Neuronal stem cell (in vitro differentiated cells): ENCODE measurements around the gene COPG2.

Experiments used
- DNase-seq: peaks from one replicate; pipeline ENCODE4 v3.0.0-alpha.2; 2013; ENCODE audit warnings: low spot score
- H2AFZ ChIP-seq: one replicate; pipeline ENCODE4 v1.6.1; 2013; ENCODE audit warnings: mild to moderate bottlenecking, low read length, inconsistent platforms
- H2AK5ac ChIP-seq: 2 replicates; pipeline ENCODE4 v1.6.1; 2013; ENCODE audit warnings: low read depth, mild to moderate bottlenecking, inconsistent platforms, low read length, moderate library complexity, mixed read lengths
- H2BK120ac ChIP-seq: 2 replicates; pipeline ENCODE4 v1.6.1; 2013; ENCODE audit warnings: low read depth, mild to moderate bottlenecking, inconsistent platforms, low read length, moderate library complexity, mixed read lengths
- H2BK12ac ChIP-seq: one replicate; pipeline ENCODE4 v1.6.1; 2013; ENCODE audit warnings: low read length, inconsistent platforms
- H2BK15ac ChIP-seq: 2 replicates; pipeline ENCODE4 v1.6.1; 2013; ENCODE audit warnings: mild to moderate bottlenecking, low read length, inconsistent platforms, mixed read lengths
- H2BK5ac ChIP-seq: one replicate; pipeline ENCODE4 v1.6.1; 2013; ENCODE audit warnings: inconsistent platforms, mild to moderate bottlenecking, low read length, moderate library complexity
- H3K14ac ChIP-seq: one replicate; pipeline ENCODE4 v1.6.1; 2013; ENCODE audit warnings: low read length, inconsistent platforms
- H3K18ac ChIP-seq: 2 replicates; pipeline ENCODE4 v1.6.1; 2013; ENCODE audit warnings: low read length, inconsistent platforms
- H3K23ac ChIP-seq: 2 replicates; pipeline ENCODE4 v1.6.1; 2013; ENCODE audit warnings: low read depth, mild to moderate bottlenecking, mixed read lengths, low read length, inconsistent platforms; ENCODE audit not compliant: poor library complexity
- H3K27ac ChIP-seq: replicated peaks from 3 replicates; pipeline ENCODE4 v1.5.1; 2013; ENCODE audit warnings: low read length, inconsistent platforms
- H3K27me3 ChIP-seq, 3 experiments: 2 replicates each; pipeline ENCODE4 v1.6.1; 2013; ENCODE audit warnings: low read length in 3 of 3, mild to moderate bottlenecking in 2 of 3, inconsistent platforms in 1 of 3, low read depth in 1 of 3, mixed read lengths in 1 of 3, moderate library complexity in 1 of 3; ENCODE audit not compliant: control insufficient read depth in 3 of 3, insufficient read depth in 3 of 3
- H3K36me3 ChIP-seq, 2 donors: replicated peaks in 1 of 2; 2 replicates each; pipeline ENCODE4 v1.6.1; 2013; ENCODE audit warnings: low read length in 2 of 2; ENCODE audit not compliant: control insufficient read depth in 2 of 2, insufficient read depth in 2 of 2
- H3K4ac ChIP-seq: 2 replicates; pipeline ENCODE4 v1.6.1; 2013; ENCODE audit warnings: inconsistent platforms, mild to moderate bottlenecking, low read length, moderate library complexity
- H3K4me1 ChIP-seq, 2 donors: 1 replicate in 1 of 2; 2 replicates in 1 of 2; pipeline ENCODE4 v1.6.1; 2013; ENCODE audit warnings: low read length in 2 of 2, low read depth in 1 of 2; ENCODE audit not compliant: control insufficient read depth in 2 of 2, insufficient read depth in 1 of 2
- H3K4me2 ChIP-seq: one replicate; pipeline ENCODE4 v1.6.1; 2013; ENCODE audit warnings: mild to moderate bottlenecking, low read length, inconsistent platforms; ENCODE audit not compliant: insufficient read depth, poor library complexity, severe bottlenecking
- H3K4me3 ChIP-seq, 2 donors: 2 replicates each; pipeline ENCODE4 v1.5.1; 2013; ENCODE audit warnings: low read length in 2 of 2, mild to moderate bottlenecking in 2 of 2, inconsistent platforms in 1 of 2, moderate library complexity in 1 of 2
- H3K79me1 ChIP-seq: one replicate; pipeline ENCODE4 v1.6.1; 2013; ENCODE audit warnings: low read depth, mild to moderate bottlenecking, inconsistent platforms, low read length, moderate library complexity
- H3K9ac ChIP-seq: one replicate; pipeline ENCODE4 v1.6.1; 2013; ENCODE audit warnings: mild to moderate bottlenecking, low read depth, low read length, inconsistent platforms; ENCODE audit not compliant: poor library complexity
- H3K9me3 ChIP-seq, 2 donors: replicated peaks in 1 of 2; 2 replicates each; pipeline versions ENCODE3 to v1.6.1; 2013; ENCODE audit warnings: low read length in 2 of 2, mild to moderate bottlenecking in 2 of 2, inconsistent platforms in 1 of 2, low read depth in 1 of 2, mixed read lengths in 1 of 2, moderate library complexity in 1 of 2; ENCODE audit not compliant: control insufficient read depth in 2 of 2, insufficient read depth in 1 of 2
- H4K8ac ChIP-seq: one replicate; pipeline ENCODE4 v1.6.1; 2013; ENCODE audit warnings: low read depth, mild to moderate bottlenecking, inconsistent platforms, low read length, moderate library complexity
- H4K91ac ChIP-seq: one replicate; pipeline ENCODE4 v1.6.1; 2013; ENCODE audit warnings: low read length, low read depth, mild to moderate bottlenecking, inconsistent platforms; ENCODE audit not compliant: poor library complexity
- WGBS, 2 donors: extraction: QIAGEN DNeasy Blood & Tissue Kit; methylation state at CpG; one replicate each; pipeline ENCODE4 v1.1.7; 2013; ENCODE audit warnings: missing lambda C conversion rate in 2 of 2, mixed read lengths in 1 of 2; ENCODE audit not compliant: insufficient read length in 2 of 2, insufficient replicate concordance in 1 of 2; ENCODE audit errors: extremely low coverage in 2 of 2; 5-methylcytosine and 5-hydroxymethylcytosine counted together

Gene COPG2

DNA sequence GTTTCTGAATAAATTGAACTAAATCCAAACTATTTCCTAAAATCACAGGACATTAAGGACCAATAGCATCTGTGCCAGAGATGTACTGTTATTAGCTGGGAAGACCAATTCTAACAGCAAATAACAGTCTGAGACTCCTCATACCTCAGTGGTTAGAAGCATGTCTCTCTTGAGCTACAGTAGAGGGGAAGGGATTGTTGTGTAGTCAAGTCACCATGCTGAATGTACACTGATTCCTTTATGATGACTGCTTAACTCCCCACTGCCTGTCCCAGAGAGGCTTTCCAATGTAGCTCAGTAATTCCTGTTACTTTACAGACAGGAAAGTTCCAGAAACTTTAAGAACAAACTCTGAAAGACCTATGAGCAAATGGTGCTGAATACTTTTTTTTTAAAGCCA lies 162.8 kb downstream of the COPG2 start:
- Histone ChIP-seq H3K4me2 (no peak overlapping the region), H2AK5ac (no peak overlapping the region), H3K9ac (no peak overlapping the region), H3K14ac (no peak overlapping the region), H2BK5ac (no peak overlapping the region), H3K9me3 (no peaks in the 10 kb centered on the region), H3K4ac (no peak overlapping the region), H3K4me1 (no peaks in the 10 kb centered on the region), H2AFZ (no peak overlapping the region), H3K27me3 (no peaks in the 10 kb centered on the region), H3K23ac (no peak overlapping the region), H3K18ac (no peak overlapping the region), H2BK15ac (no peak overlapping the region), H3K36me3 (peaks cover 43 to 98% of the 10 kb centered on the region in 2 donors), H2BK12ac (no peak overlapping the region), H3K27ac (no peak overlapping the region), H3K4me3 (no peak overlapping the region), H4K8ac (no peak overlapping the region), H3K79me1 (peaks cover 2% of the 10 kb centered on the region), H4K91ac (no peak overlapping the region), H2BK120ac (no peak overlapping the region)
- DNase-seq = no peak

DNA sequence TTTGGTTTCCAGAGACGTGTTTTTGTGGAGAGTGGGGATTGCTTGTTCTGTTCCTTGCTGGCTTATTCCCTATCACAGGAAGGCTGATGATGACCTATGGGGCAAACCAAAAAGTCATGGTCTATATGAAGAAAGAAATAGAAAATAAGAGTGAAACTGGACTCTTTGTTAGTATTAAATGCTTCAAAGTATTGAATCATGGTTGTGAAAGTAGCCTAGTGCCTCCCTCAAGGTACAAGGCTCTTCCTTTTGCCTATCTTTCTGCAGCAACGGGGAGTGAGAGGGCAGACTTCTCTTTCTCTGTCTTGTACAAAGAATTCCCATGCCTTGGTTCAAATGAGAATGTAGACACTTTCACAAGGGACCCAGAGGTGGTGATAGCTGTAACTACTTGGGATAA lies 167.6 kb downstream of the COPG2 start:
- no peak overlapping the region for H2BK15ac ChIP-seq
- no peaks in the 10 kb centered on the region for H3K4me1 ChIP-seq
- no peak overlapping the region for H2BK120ac ChIP-seq
- H3K9me3 ChIP-seq = no peaks in the 10 kb centered on the region
- no peaks in the 10 kb centered on the region for H3K79me1 ChIP-seq
- no peak overlapping the region for H2AK5ac ChIP-seq
- H3K36me3 ChIP-seq = peaks cover 41 to 98% of the 10 kb centered on the region in 2 donors
- H2BK12ac ChIP-seq = no peak overlapping the region
- no peak overlapping the region for H3K9ac ChIP-seq
- H3K14ac ChIP-seq = no peak overlapping the region
- no peak overlapping the region for H3K4me3 ChIP-seq
- no peak for DNase-seq
- no peak overlapping the region for H4K91ac ChIP-seq
- no peak overlapping the region for H2AFZ ChIP-seq
- H3K18ac ChIP-seq = no peak overlapping the region
- H3K27me3 ChIP-seq = no peaks in the 10 kb centered on the region
- H4K8ac ChIP-seq = no peak overlapping the region
- WGBS, 2 donors = no CpG with 5 or more reads among the region's 2 CpGs
- H3K4me2 ChIP-seq = no peak overlapping the region
- no peak overlapping the region for H3K27ac ChIP-seq
- H3K23ac ChIP-seq = no peak overlapping the region
- no peak overlapping the region for H3K4ac ChIP-seq
- no peak overlapping the region for H2BK5ac ChIP-seq

DNA sequence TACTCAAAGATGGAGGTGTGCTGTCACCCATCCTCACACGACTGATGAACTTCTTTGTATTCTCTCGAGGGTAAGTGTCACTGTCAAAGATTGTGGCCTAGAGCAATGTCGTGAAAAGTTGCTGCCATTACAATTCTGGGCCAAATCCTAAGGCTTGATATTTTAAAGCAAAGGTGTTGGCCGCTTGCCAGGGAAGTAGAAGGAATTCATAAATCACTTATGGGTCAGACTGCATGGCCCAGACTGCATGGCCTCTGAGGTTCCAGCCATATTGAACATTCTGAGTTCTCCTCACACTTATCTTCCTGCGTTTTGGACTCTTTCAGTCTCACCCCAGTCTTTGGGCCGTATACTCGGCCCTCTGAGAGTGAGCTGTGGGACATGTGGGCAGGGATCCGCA lies 168.1 kb downstream of the COPG2 start:
- Histone ChIP-seq H3K4ac (no peak overlapping the region), H3K9ac (no peak overlapping the region), H2BK12ac (no peak overlapping the region), H3K4me1 (no peaks in the 10 kb centered on the region), H4K91ac (no peak overlapping the region), H4K8ac (no peak overlapping the region), H2BK5ac (no peak overlapping the region), H3K14ac (no peak overlapping the region), H3K27me3 (no peaks in the 10 kb centered on the region), H3K23ac (no peak overlapping the region), H3K27ac (no peak overlapping the region), H2AK5ac (no peak overlapping the region), H3K4me3 (no peak overlapping the region), H3K18ac (no peak overlapping the region), H3K4me2 (no peak overlapping the region), H3K36me3 (peaks cover 38 to 98% of the 10 kb centered on the region in 2 donors), H3K9me3 (no peaks in the 10 kb centered on the region), H3K79me1 (no peaks in the 10 kb centered on the region), H2BK15ac (no peak overlapping the region), H2BK120ac (no peak overlapping the region), H2AFZ (no peak overlapping the region)
- no CpG with 5 or more reads among the region's 8 CpGs for WGBS, 2 donors
- DNase-seq = no peak

DNA sequence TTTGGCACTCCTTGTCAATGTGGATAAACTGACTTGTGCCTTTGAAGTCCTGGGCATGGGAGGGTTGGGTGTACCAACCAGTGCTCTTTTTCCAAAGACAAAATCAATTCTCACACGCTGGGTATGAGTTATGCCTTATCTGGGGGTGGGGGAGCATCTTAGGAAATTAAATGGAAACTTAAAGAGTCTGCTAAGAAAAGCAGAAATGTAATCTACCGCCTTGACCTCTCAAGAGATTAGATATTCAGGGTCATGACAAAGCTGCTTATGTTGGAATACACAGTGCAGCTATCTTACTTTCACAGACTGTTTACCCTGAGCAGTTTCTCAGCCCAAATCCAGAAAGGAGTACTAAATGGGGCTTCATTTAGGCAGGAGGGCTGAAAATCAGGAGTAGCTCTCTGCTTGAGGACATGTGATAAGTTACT lies 174.1 kb downstream of the COPG2 start:
- Histone ChIP-seq H3K36me3 (peaks cover 16 to 49% of the 10 kb centered on the region in 2 donors), H3K4me3 (peak overlapping the region; percentile 64 to 74), H2BK5ac (no peak overlapping the region), H2AK5ac (no peak overlapping the region), H3K4ac (no peak overlapping the region), H2BK15ac (no peak overlapping the region), H3K79me1 (peaks cover 5% of the 10 kb centered on the region), H2BK12ac (no peak overlapping the region), H3K27me3 (no peaks in the 10 kb centered on the region), H3K14ac (no peak overlapping the region), H3K27ac (no peak overlapping the region), H3K9ac (no peak overlapping the region), H3K4me2 (peak overlapping the region; percentile 43), H4K91ac (no peak overlapping the region), H3K9me3 (peaks cover 9 to 10% of the 10 kb centered on the region in 2 donors), H3K4me1 (peaks cover 1 to 3% of the 10 kb centered on the region in 2 donors), H2AFZ (no peak overlapping the region), H3K18ac (no peak overlapping the region), H4K8ac (no peak overlapping the region), H3K23ac (no peak overlapping the region), H2BK120ac (no peak overlapping the region)
- no peak for DNase-seq
- no CpG with 5 or more reads among the region's 2 CpGs for WGBS, 2 donors
